IMR-90 (cell line): Measurements from ENCODE around the gene COQ2. TPM values are rescaled to one million over a fixed set of nuclear protein-coding genes. Genes with fewer than 3 reads are reported as not detected.

Source experiments
- ATAC-seq: fragments of 200-7000 bp; cut with Tn5 transposase; 2 replicates; pipeline ENCODE4 v1.9.1; 2020; ENCODE audit warnings: low read depth, mild to moderate bottlenecking, moderate library complexity
- BruUV-seq: library from RNA; stranded (reverse); fragments of 400-500 nt; replicated peaks from 2 replicates; lab custom pipeline; 2021; lab: Mats Ljungman, UMichigan
- CTCF ChIA-PET: fragments of 300-600 bp; formaldehyde crosslinking; extraction: SDS; loops from one replicate; lab custom pipeline; 2021; ENCODE audit warnings: antibody characterized with exemption; lab: Yijun Ruan, JAX
- POLR2A ChIA-PET: fragments of 300-600 bp; sonication (Branson Sonifier 250); formaldehyde crosslinking; loops from one replicate; lab custom pipeline; 2022; ENCODE audit warnings: antibody characterized with exemption; ENCODE audit not compliant: unreplicated experiment; lab: Charles Lee
- DNase-seq: peaks from one replicate; pipeline ENCODE4 v3.0.0; 2013
- H2AFZ ChIP-seq: replicated peaks from 2 replicates; pipeline ENCODE3; 2013; ENCODE audit warnings: low read length, mild to moderate bottlenecking; ENCODE audit not compliant: poor library complexity
- H2AK5ac ChIP-seq: 2 replicates; pipeline ENCODE4 v1.6.1; 2013; ENCODE audit warnings: low read depth, low read length, inconsistent platforms
- H2AK9ac ChIP-seq: replicated peaks from 2 replicates; pipeline ENCODE3; 2013; ENCODE audit warnings: mild to moderate bottlenecking, low read depth, low read length, moderate library complexity; ENCODE audit not compliant: poor library complexity
- H2BK120ac ChIP-seq: 2 replicates; pipeline ENCODE4 v1.6.1; 2013; ENCODE audit warnings: low read depth, low read length, inconsistent platforms
- H2BK15ac ChIP-seq: 3 replicates; pipeline ENCODE4 v1.6.1; 2013; ENCODE audit warnings: low read depth, low read length, inconsistent platforms
- H2BK20ac ChIP-seq: 2 replicates; pipeline ENCODE4 v1.6.1; 2013; ENCODE audit warnings: low read depth, mild to moderate bottlenecking, inconsistent platforms, low read length, moderate library complexity
- H2BK5ac ChIP-seq: 2 replicates; pipeline ENCODE4 v1.6.1; 2013; ENCODE audit warnings: mild to moderate bottlenecking, low read depth, low read length, inconsistent platforms; ENCODE audit not compliant: poor library complexity, severe bottlenecking
- H3K14ac ChIP-seq: replicated peaks from 2 replicates; pipeline ENCODE4 v1.6.1; 2013; ENCODE audit warnings: low read depth, low read length, inconsistent platforms
- H3K18ac ChIP-seq: 2 replicates; pipeline ENCODE4 v1.6.1; 2013; ENCODE audit warnings: low read depth, low read length, control low read depth
- H3K23ac ChIP-seq: 2 replicates; pipeline ENCODE4 v1.6.1; 2013; ENCODE audit warnings: low read depth, low read length, inconsistent platforms
- H3K27ac ChIP-seq: 2 replicates; pipeline ENCODE4 v1.5.1; 2013; ENCODE audit warnings: mild to moderate bottlenecking, control low read depth, low read length; ENCODE audit not compliant: insufficient read depth
- H3K27me3 ChIP-seq: 2 replicates; pipeline ENCODE4 v1.6.1; 2013; ENCODE audit warnings: low read length; ENCODE audit not compliant: control insufficient read depth, insufficient read depth
- H3K36me3 ChIP-seq: 2 replicates; pipeline ENCODE4 v1.6.1; 2013; ENCODE audit warnings: low read length, mixed read lengths; ENCODE audit not compliant: control insufficient read depth, insufficient read depth
- H3K4ac ChIP-seq: 2 replicates; pipeline ENCODE4 v1.6.1; 2013; ENCODE audit warnings: low read depth, low read length, inconsistent platforms
- H3K4me1 ChIP-seq: 2 replicates; pipeline ENCODE4 v1.6.1; 2013; ENCODE audit warnings: low read length, mixed read lengths; ENCODE audit not compliant: control insufficient read depth, insufficient read depth
- H3K4me2 ChIP-seq: 2 replicates; pipeline ENCODE4 v1.6.1; 2013; ENCODE audit warnings: low read depth, mild to moderate bottlenecking, control low read depth, low read length, moderate library complexity
- H3K4me3 ChIP-seq: 2 replicates; pipeline ENCODE4 v1.5.1; 2013; ENCODE audit warnings: low read depth, mild to moderate bottlenecking, control low read depth, low read length, moderate library complexity; ENCODE audit not compliant: insufficient read depth
- H3K56ac ChIP-seq: 2 replicates; pipeline ENCODE4 v1.6.1; 2013; ENCODE audit warnings: low read length, inconsistent platforms; ENCODE audit not compliant: insufficient read depth; ENCODE audit errors: extremely low read depth
- H3K79me1 ChIP-seq, 2 experiments: 2 replicates each; pipeline ENCODE4 v1.6.1; 2013; ENCODE audit warnings: low read length in 2 of 2, inconsistent platforms in 1 of 2, low read depth in 1 of 2
- H3K9ac ChIP-seq: 2 replicates; pipeline ENCODE4 v1.6.1; 2013; ENCODE audit warnings: low read depth, low read length, control low read depth
- H3K9me1 ChIP-seq: 2 replicates; pipeline ENCODE4 v1.6.1; 2013; ENCODE audit warnings: low read length, inconsistent platforms; ENCODE audit not compliant: insufficient read depth
- H3K9me3 ChIP-seq: 2 replicates; pipeline ENCODE4 v1.6.1; 2013; ENCODE audit warnings: low read length; ENCODE audit not compliant: control insufficient read depth, insufficient read depth
- H4K20me1 ChIP-seq: 2 replicates; pipeline ENCODE4 v1.6.1; 2013; ENCODE audit warnings: low read length, inconsistent platforms; ENCODE audit not compliant: insufficient read depth
- H4K5ac ChIP-seq: 2 replicates; pipeline ENCODE4 v1.6.1; 2013; ENCODE audit warnings: mild to moderate bottlenecking, low read depth, low read length, control low read depth
- H4K8ac ChIP-seq, 2 experiments: 2 replicates each; pipeline ENCODE4 v1.6.1; 2013; ENCODE audit warnings: low read depth in 2 of 2, low read length in 2 of 2, control low read depth in 1 of 2, inconsistent platforms in 1 of 2
- H4K91ac ChIP-seq: 2 replicates; pipeline ENCODE4 v1.6.1; 2013; ENCODE audit warnings: low read depth, low read length, inconsistent platforms; ENCODE audit not compliant: insufficient read depth
- BHLHE40 ChIP-seq: fragments of 150-350 bp; IDR thresholded peaks from 2 replicates; pipeline ENCODE4 v1.6.1; 2016; ENCODE audit warnings: mild to moderate bottlenecking, low read depth, low read length
- CEBPB ChIP-seq: IDR thresholded peaks from 2 replicates; pipeline ENCODE4 v1.6.1; 2012; ENCODE audit warnings: low read depth, low read length, improper control_type of control experiment
- FOS ChIP-seq: fragments of 150-350 bp; IDR thresholded peaks from 2 replicates; pipeline ENCODE4 v1.6.1; 2016; ENCODE audit warnings: low read depth, low read length
- MAZ ChIP-seq: IDR thresholded peaks from 2 replicates; pipeline ENCODE4 v1.6.1; 2012; ENCODE audit warnings: low read depth, mild to moderate bottlenecking, low read length, improper control_type of control experiment, moderate library complexity, borderline replicate concordance
- NFE2L2 ChIP-seq: fragments of 150-350 bp; IDR thresholded peaks from 2 replicates; pipeline ENCODE4 v1.6.1; 2016; ENCODE audit warnings: low read depth, mild to moderate bottlenecking, low read length
- POLR2A ChIP-seq: IDR thresholded peaks from 2 replicates; pipeline ENCODE4 v1.6.1; 2012; ENCODE audit warnings: mild to moderate bottlenecking, low read depth, low read length
- RAD21 ChIP-seq: IDR thresholded peaks from 2 replicates; pipeline ENCODE4 v1.6.1; 2012; ENCODE audit warnings: low read length, improper control_type of control experiment
- RCOR1 ChIP-seq: IDR thresholded peaks from 2 replicates; pipeline ENCODE4 v1.6.1; 2012; ENCODE audit warnings: mild to moderate bottlenecking, low read length, improper control_type of control experiment; ENCODE audit not compliant: insufficient replicate concordance
- RFX5 ChIP-seq: IDR thresholded peaks from 2 replicates; pipeline ENCODE4 v1.8.0; 2012; ENCODE audit warnings: low read depth, mild to moderate bottlenecking, low read length, moderate library complexity
- WGBS, 2 experiments: methylation state at CpG; one replicate each; pipeline versions ENCODE4 v1.1.5 to v1.1.7; 2013; ENCODE audit warnings: missing lambda C conversion rate in 2 of 2; ENCODE audit not compliant: insufficient read length in 1 of 2; ENCODE audit errors: extremely low coverage in 2 of 2; 5-methylcytosine and 5-hydroxymethylcytosine counted together
- dilution Hi-C: fragments of 300-500 bp; cut with HindIII; formaldehyde crosslinking; loops from one replicate; pipeline ENCODE4 v1.14.3; 2018; ENCODE audit warnings: low sequenced_read_pairs; ENCODE audit not compliant: unreplicated experiment
- in situ Hi-C: fragments of 300-500 bp; cut with MboI; formaldehyde crosslinking; loops from 3 replicates; pipeline ENCODE4 v1.14.3; 2019; ENCODE audit warnings: low sequenced_read_pairs, inconsistent platforms, mixed read lengths
- intact Hi-C: fragments of 100-400 bp; cut with micrococcal nuclease; formaldehyde crosslinking; loops from 2 replicates; pipeline ENCODE4 v1.10.0; 2022
- polyA plus RNA-seq, 3 experiments: library from polyadenylated mRNA; depleted of rRNA; stranded (reverse); fragments of >200 nt; gene quantifications; 2 replicates each; pipeline ENCODE4 v1.2.3, GENCODE V29; 2012; ENCODE audit warnings: low replicate concordance in 1 of 3
- total RNA-seq: library from RNA; depleted of rRNA; stranded (reverse); fragments of >200 nt; gene quantifications from 2 replicates; pipeline ENCODE4 v1.2.3, GENCODE V29; 2012
- TF ChIP-seq, protein P1 (sequence below): fragments of 150-350 bp; IDR thresholded peaks from 2 replicates; pipeline ENCODE4 v1.6.1; 2016; ENCODE audit warnings: low read depth, mild to moderate bottlenecking, low read length, moderate library complexity, borderline replicate concordance
- TF ChIP-seq, protein P2 (sequence below): conservative IDR thresholded peaks from 2 replicates; pipeline ENCODE4 v1.5.1; 2012; ENCODE audit warnings: mild to moderate bottlenecking, low read depth, low read length, improper control_type of control experiment

The COQ2 gene
- total and polyA plus RNA-seq, 2 of the 4 experiments (the other 2 are of a cell fraction) = 7.3 to 7.4 TPM

DNA sequence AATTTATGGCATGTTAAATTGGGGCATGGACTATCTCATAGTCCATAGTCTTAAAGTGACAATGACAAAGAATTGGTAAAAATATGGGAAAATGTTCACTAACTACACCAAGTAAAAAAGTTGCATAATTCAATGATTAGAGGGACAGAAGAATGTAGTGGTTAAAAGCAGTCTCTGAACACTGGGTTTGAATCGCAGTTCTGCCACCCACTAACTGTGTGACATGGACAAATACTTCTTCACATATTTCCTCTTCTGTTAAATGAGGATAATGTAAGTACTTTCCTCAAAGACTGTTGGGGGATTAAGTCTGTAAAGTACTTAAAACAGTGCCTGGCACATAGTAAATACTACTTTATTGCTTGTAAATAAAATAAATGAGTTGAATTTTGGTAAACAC, 15.3 kb downstream of the COQ2 start:
- Histone ChIP-seq H3K27me3 (no peaks in the 10 kb centered on the region), H3K23ac (no peak overlapping the region), H2AK5ac (no peak overlapping the region), H2BK20ac (no peak overlapping the region), H3K9me1 (peaks cover 4% of the 10 kb centered on the region; the same call in 1 of the 2 replicates), H4K20me1 (no peaks in the 10 kb centered on the region), H3K18ac (no peak overlapping the region), H3K4me2 (no peak overlapping the region), H3K36me3 (peaks cover 3% of the 10 kb centered on the region; the same call in 1 of the 2 replicates), H3K4ac (no peak overlapping the region), H3K14ac (no peak overlapping the region), H2AFZ (no peak overlapping the region), H3K56ac (no peak overlapping the region), H3K27ac (no peak overlapping the region), H3K9me3 (no peaks in the 10 kb centered on the region), H4K8ac (no peak overlapping the region), H3K4me1 (peaks cover 2% of the 10 kb centered on the region; the same call in 1 of the 2 replicates), H2BK5ac (no peak overlapping the region), H3K79me1 (no peaks in the 10 kb centered on the region), H2AK9ac (no peak overlapping the region), H2BK15ac (no peak overlapping the region), H3K4me3 (no peak overlapping the region), H3K9ac (no peak overlapping the region), H4K91ac (no peak overlapping the region), H4K5ac (no peak overlapping the region), H2BK120ac (no peak overlapping the region)
- ChIA-PET CTCF (interaction anchor here (0.6 kb wide), 1 partner anchor 195 kb away, joined by 3 read pairs; no protein-coding TSS in a partner anchor), POLR2A (no interaction called here)
- intact Hi-C loops = no loop called here
- no TSS peak for BruUV-seq
- no peak for TF ChIP-seq FOS
- no peak for TF ChIP-seq RFX5
- TF ChIP-seq CEBPB = no peak
- no peak for TF ChIP-seq NFE2L2
- TF ChIP-seq, protein P1, sequence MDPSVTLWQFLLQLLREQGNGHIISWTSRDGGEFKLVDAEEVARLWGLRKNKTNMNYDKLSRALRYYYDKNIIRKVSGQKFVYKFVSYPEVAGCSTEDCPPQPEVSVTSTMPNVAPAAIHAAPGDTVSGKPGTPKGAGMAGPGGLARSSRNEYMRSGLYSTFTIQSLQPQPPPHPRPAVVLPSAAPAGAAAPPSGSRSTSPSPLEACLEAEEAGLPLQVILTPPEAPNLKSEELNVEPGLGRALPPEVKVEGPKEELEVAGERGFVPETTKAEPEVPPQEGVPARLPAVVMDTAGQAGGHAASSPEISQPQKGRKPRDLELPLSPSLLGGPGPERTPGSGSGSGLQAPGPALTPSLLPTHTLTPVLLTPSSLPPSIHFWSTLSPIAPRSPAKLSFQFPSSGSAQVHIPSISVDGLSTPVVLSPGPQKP = no peak
- TF ChIP-seq, protein P2, sequence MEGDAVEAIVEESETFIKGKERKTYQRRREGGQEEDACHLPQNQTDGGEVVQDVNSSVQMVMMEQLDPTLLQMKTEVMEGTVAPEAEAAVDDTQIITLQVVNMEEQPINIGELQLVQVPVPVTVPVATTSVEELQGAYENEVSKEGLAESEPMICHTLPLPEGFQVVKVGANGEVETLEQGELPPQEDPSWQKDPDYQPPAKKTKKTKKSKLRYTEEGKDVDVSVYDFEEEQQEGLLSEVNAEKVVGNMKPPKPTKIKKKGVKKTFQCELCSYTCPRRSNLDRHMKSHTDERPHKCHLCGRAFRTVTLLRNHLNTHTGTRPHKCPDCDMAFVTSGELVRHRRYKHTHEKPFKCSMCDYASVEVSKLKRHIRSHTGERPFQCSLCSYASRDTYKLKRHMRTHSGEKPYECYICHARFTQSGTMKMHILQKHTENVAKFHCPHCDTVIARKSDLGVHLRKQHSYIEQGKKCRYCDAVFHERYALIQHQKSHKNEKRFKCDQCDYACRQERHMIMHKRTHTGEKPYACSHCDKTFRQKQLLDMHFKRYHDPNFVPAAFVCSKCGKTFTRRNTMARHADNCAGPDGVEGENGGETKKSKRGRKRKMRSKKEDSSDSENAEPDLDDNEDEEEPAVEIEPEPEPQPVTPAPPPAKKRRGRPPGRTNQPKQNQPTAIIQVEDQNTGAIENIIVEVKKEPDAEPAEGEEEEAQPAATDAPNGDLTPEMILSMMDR = no peak
- no peak for TF ChIP-seq RAD21
- TF ChIP-seq POLR2A = no peak
- no peak for TF ChIP-seq RCOR1
- no peak for TF ChIP-seq BHLHE40
- no peak for TF ChIP-seq MAZ
- no peak for DNase-seq
- in situ Hi-C loops = loop anchor here (10.0 kb wide), 1 partner anchor 824 kb away; no protein-coding TSS in a partner anchor
- no peak for ATAC-seq
- dilution Hi-C loops = no loop called here
- no CpG with 5 or more reads among the region's 1 CpG for WGBS, 2 experiments
